Measurements from ENCODE around the gene SAMD4B. TPM values are rescaled to one million over a fixed set of nuclear protein-coding genes. Genes with fewer than 3 reads are reported as not detected.
A peak's percentile ranks its signal among the peaks of the same experiment; 100 is the strongest.

The SAMD4B gene
- total and polyA plus RNA-seq, 9 of the 15 experiments (the other 6 are each of a cell fraction or from before 2014, with no cell fraction given) = 3.4 to 90.5 (median 38.0) TPM

DNA sequence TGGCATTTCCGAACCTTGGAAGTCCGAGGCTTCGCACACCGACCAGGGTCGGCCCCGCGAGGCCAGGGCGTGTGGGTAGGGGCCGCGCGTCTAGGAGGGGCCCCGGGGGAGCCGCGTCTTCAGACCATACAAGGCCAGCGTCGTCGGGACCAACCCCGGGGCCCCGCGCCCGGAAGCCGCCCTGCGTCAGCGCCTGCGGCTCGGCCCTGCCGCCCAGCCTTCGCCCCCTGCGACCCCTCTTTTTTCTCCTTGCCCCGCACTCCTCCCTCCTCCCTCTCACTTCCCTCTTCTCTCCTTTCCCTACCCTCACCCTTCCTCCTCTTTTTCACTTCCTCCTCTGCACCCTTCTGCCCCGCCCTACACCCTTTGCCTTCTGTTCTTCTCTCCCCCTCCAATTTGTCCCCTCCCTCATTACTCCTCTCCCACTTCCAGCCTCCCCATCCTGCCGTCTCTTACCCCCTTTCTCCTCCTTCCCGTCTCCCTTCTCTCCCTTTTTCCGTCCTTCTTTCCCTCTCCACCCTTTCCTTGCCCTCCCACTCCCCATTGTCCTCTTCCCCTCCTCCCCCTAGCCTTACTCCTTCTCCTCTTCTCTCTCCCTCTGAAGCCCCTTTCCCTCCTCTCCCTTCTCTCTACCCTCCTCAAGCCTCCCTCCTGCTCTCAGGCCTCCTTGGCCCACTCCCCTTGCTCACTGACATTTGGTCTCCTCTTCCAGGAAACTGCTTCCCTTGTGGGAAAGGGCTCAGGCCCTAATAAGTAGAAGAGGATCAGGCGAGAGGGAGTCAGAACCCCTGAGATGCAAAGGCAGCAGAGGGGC is 68.0 kb downstream of the SAMD4B start (continued):
- TF ChIP-seq TRIM25 (IDR thresholded peaks at IDR 0.05; ENCODE audit: borderline replicate concordance) = peak; percentile 97; the same call in 1 of the 2 replicates
- no peak for TF ChIP-seq CBX1 (IDR thresholded peaks at IDR 0.05; ENCODE audit: low read depth)
- TF ChIP-seq RBFOX2 (IDR thresholded peaks at IDR 0.05; ENCODE audit: low read depth, low read length) = peak; percentile 87
- TF ChIP-seq EGR1 (conservative IDR thresholded peaks at IDR 0.05) = no peak
- peak in 1 of 2 experiments; percentile 42; a peak in 2 of 4 replicates for TF ChIP-seq KDM1A (IDR thresholded peaks at IDR 0.05)
- TF ChIP-seq FOXA1 (IDR thresholded peaks at IDR 0.05; ENCODE audit: borderline replicate concordance) = no peak
- no peak for TF ChIP-seq FOXP4 (CRISPR knock-in tag; IDR thresholded peaks at IDR 0.05; ENCODE audit: borderline replicate concordance)
- peak; percentile 48 to 69; a peak in 2 of 4 replicates for TF ChIP-seq ARNT (IDR thresholded peaks at IDR 0.05)
- TF ChIP-seq, protein P1, sequence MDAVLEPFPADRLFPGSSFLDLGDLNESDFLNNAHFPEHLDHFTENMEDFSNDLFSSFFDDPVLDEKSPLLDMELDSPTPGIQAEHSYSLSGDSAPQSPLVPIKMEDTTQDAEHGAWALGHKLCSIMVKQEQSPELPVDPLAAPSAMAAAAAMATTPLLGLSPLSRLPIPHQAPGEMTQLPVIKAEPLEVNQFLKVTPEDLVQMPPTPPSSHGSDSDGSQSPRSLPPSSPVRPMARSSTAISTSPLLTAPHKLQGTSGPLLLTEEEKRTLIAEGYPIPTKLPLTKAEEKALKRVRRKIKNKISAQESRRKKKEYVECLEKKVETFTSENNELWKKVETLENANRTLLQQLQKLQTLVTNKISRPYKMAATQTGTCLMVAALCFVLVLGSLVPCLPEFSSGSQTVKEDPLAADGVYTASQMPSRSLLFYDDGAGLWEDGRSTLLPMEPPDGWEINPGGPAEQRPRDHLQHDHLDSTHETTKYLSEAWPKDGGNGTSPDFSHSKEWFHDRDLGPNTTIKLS (IDR thresholded peaks at IDR 0.05; ENCODE audit: borderline replicate concordance, low read depth) = no peak
- no peak for TF ChIP-seq ZKSCAN8 (CRISPR knock-in tag; IDR thresholded peaks at IDR 0.05)
- no peak for TF ChIP-seq EWSR1 (IDR thresholded peaks at IDR 0.05; ENCODE audit: borderline replicate concordance, low read depth, partially characterized antibody)
- no peak for TF ChIP-seq MECOM (CRISPR knock-in tag; IDR thresholded peaks at IDR 0.05)
- no peak for TF ChIP-seq CGGBP1 (CRISPR knock-in tag; IDR thresholded peaks at IDR 0.05)
- TF ChIP-seq NR2F6 (CRISPR knock-in tag; IDR thresholded peaks at IDR 0.05) = no peak
- peak; percentile 12; the same call in 1 of the 2 replicates for TF ChIP-seq ZBTB17 (CRISPR knock-in tag; IDR thresholded peaks at IDR 0.05)
- TF ChIP-seq POLR3G (IDR thresholded peaks at IDR 0.05; ENCODE audit: extremely low read depth, insufficient read length, insufficient replicate concordance) = no peak
- no peak for TF ChIP-seq ZNF589 (CRISPR knock-in tag; IDR thresholded peaks at IDR 0.05; ENCODE audit: low read depth)
- no peak for TF ChIP-seq PPARD (CRISPR knock-in tag; IDR thresholded peaks at IDR 0.05)
- TF ChIP-seq, protein P2, sequence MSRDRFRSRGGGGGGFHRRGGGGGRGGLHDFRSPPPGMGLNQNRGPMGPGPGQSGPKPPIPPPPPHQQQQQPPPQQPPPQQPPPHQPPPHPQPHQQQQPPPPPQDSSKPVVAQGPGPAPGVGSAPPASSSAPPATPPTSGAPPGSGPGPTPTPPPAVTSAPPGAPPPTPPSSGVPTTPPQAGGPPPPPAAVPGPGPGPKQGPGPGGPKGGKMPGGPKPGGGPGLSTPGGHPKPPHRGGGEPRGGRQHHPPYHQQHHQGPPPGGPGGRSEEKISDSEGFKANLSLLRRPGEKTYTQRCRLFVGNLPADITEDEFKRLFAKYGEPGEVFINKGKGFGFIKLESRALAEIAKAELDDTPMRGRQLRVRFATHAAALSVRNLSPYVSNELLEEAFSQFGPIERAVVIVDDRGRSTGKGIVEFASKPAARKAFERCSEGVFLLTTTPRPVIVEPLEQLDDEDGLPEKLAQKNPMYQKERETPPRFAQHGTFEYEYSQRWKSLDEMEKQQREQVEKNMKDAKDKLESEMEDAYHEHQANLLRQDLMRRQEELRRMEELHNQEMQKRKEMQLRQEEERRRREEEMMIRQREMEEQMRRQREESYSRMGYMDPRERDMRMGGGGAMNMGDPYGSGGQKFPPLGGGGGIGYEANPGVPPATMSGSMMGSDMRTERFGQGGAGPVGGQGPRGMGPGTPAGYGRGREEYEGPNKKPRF (IDR thresholded peaks at IDR 0.05; ENCODE audit: low read depth, low read length) = no peak
- peak; percentile 81 for TF ChIP-seq ERF (CRISPR knock-in tag; IDR thresholded peaks at IDR 0.05)

Measured in K562 (cell line).